H9 (cell line): ENCODE measurements around the gene PIP5K1C. TPM values are rescaled to one million over a fixed set of nuclear protein-coding genes. Genes with fewer than 3 reads are reported as not detected.
A peak's percentile ranks its signal among the peaks of the same experiment; 100 is the strongest.

Source experiments
- DNase-seq: peaks from one replicate; pipeline ENCODE4 v3.0.0-alpha.2; 2017
- H2AFZ ChIP-seq: one replicate; pipeline ENCODE4 v1.6.1; 2013; ENCODE audit warnings: mild to moderate bottlenecking, low read length, control low read depth, moderate library complexity
- H2AK5ac ChIP-seq: 2 replicates; pipeline ENCODE4 v1.6.1; 2013; ENCODE audit warnings: low read length, control low read depth, mixed read lengths; ENCODE audit not compliant: insufficient read length
- H2BK120ac ChIP-seq: one replicate; pipeline ENCODE4 v1.6.1; 2013; ENCODE audit warnings: low read depth, mild to moderate bottlenecking, low read length, control low read depth, inconsistent platforms; ENCODE audit not compliant: poor library complexity, severe bottlenecking
- H2BK12ac ChIP-seq: 2 replicates; pipeline ENCODE4 v1.6.1; 2013; ENCODE audit warnings: low read length, control low read depth, mixed read lengths, low read depth; ENCODE audit not compliant: insufficient read length
- H2BK15ac ChIP-seq: 2 replicates; pipeline ENCODE4 v1.6.1; 2013; ENCODE audit warnings: low read depth, low read length, control low read depth
- H2BK20ac ChIP-seq: one replicate; pipeline ENCODE4 v1.6.1; 2013; ENCODE audit warnings: low read depth, mild to moderate bottlenecking, low read length, control low read depth, inconsistent platforms; ENCODE audit not compliant: poor library complexity, severe bottlenecking
- H2BK5ac ChIP-seq: 2 replicates; pipeline ENCODE4 v1.6.1; 2013; ENCODE audit warnings: low read length, control low read depth, mixed read lengths; ENCODE audit not compliant: insufficient read length
- H3K14ac ChIP-seq: 2 replicates; pipeline ENCODE4 v1.6.1; 2013; ENCODE audit warnings: low read length, control low read depth; ENCODE audit not compliant: insufficient read depth
- H3K18ac ChIP-seq: 2 replicates; pipeline ENCODE4 v1.6.1; 2013; ENCODE audit warnings: low read depth, mild to moderate bottlenecking, mixed read lengths, low read length, control low read depth; ENCODE audit not compliant: insufficient read length
- H3K23ac ChIP-seq: 2 replicates; pipeline ENCODE4 v1.6.1; 2013; ENCODE audit warnings: low read length, control low read depth, mixed read lengths, low read depth; ENCODE audit not compliant: insufficient read length
- H3K23me2 ChIP-seq: 2 replicates; pipeline ENCODE4 v1.6.1; 2013; ENCODE audit warnings: low read depth, mild to moderate bottlenecking, mixed read lengths, low read length, control low read depth; ENCODE audit not compliant: insufficient read length, poor library complexity, severe bottlenecking
- H3K27ac ChIP-seq: 2 replicates; pipeline ENCODE4 v1.5.1; 2013; ENCODE audit warnings: low read length, control low read depth, mixed read lengths, low read depth; ENCODE audit not compliant: insufficient read length
- H3K27me3 ChIP-seq: 2 replicates; pipeline ENCODE4 v1.6.1; 2013; ENCODE audit warnings: low read length, control low read depth, inconsistent platforms; ENCODE audit not compliant: insufficient read depth
- H3K4ac ChIP-seq: 2 replicates; pipeline ENCODE4 v1.6.1; 2013; ENCODE audit warnings: low read depth, mild to moderate bottlenecking, control low read depth, inconsistent platforms, low read length, moderate library complexity
- H3K4me1 ChIP-seq: 2 replicates; pipeline ENCODE4 v1.6.1; 2013; ENCODE audit warnings: low read length, control low read depth, inconsistent platforms; ENCODE audit not compliant: insufficient read depth
- H3K4me2 ChIP-seq: 2 replicates; pipeline ENCODE4 v1.6.1; 2013; ENCODE audit warnings: low read length, control low read depth, mixed read lengths; ENCODE audit not compliant: insufficient read length, insufficient read depth
- H3K56ac ChIP-seq: 2 replicates; pipeline ENCODE4 v1.6.1; 2013; ENCODE audit warnings: low read depth, mild to moderate bottlenecking, mixed read lengths, low read length, control low read depth; ENCODE audit not compliant: insufficient read length
- H3K79me1 ChIP-seq: 2 replicates; pipeline ENCODE4 v1.6.1; 2013; ENCODE audit warnings: low read depth, mild to moderate bottlenecking, moderate library complexity, low read length, control low read depth, inconsistent platforms; ENCODE audit not compliant: insufficient read depth, poor library complexity, severe bottlenecking
- H3K79me2 ChIP-seq: 2 replicates; pipeline ENCODE4 v1.6.1; 2013; ENCODE audit warnings: low read length, control low read depth, inconsistent platforms; ENCODE audit not compliant: insufficient read depth
- H3K9ac ChIP-seq: 2 replicates; pipeline ENCODE4 v1.6.1; 2013; ENCODE audit warnings: low read length, control low read depth, mixed read lengths; ENCODE audit not compliant: insufficient read length; ENCODE audit errors: extremely low read depth
- H3K9me3 ChIP-seq: one replicate; pipeline ENCODE4 v1.6.1; 2013; ENCODE audit warnings: low read depth, low read length, inconsistent platforms; ENCODE audit not compliant: control insufficient read depth
- H3T11ph ChIP-seq: one replicate; pipeline ENCODE4 v1.6.1; 2013; ENCODE audit warnings: mild to moderate bottlenecking, low read length, control low read depth, inconsistent platforms
- H4K20me1 ChIP-seq: one replicate; pipeline ENCODE4 v1.6.1; 2013; ENCODE audit not compliant: control insufficient read depth, insufficient read length, insufficient read depth
- H4K5ac ChIP-seq: 2 replicates; pipeline ENCODE4 v1.6.1; 2013; ENCODE audit warnings: low read depth, mild to moderate bottlenecking, mixed read lengths, low read length, control low read depth; ENCODE audit not compliant: insufficient read length
- H4K8ac ChIP-seq: replicated peaks from 2 replicates; pipeline ENCODE4 v1.6.1; 2013; ENCODE audit warnings: low read length, control low read depth, mixed read lengths, low read depth; ENCODE audit not compliant: insufficient read length
- H4K91ac ChIP-seq: 2 replicates; pipeline ENCODE4 v1.6.1; 2013; ENCODE audit warnings: low read depth, mild to moderate bottlenecking, moderate library complexity, mixed read lengths, low read length, control low read depth; ENCODE audit not compliant: insufficient read length
- H3K27ac Mint-ChIP-seq, 3 experiments: 2 replicates in 2 of 3; 3 replicates in 1 of 3; pipeline ENCODE4 v1.8.0; 2020 to 2021; ENCODE audit warnings: mixed read lengths in 3 of 3, mild to moderate bottlenecking in 1 of 3, moderate library complexity in 1 of 3
- H3K27me3 Mint-ChIP-seq: 2 replicates; pipeline ENCODE4 v1.8.0; 2021; ENCODE audit warnings: low read depth, mild to moderate bottlenecking, moderate library complexity, mixed read lengths
- H3K36me3 Mint-ChIP-seq, 3 experiments: 2 replicates in 2 of 3; 3 replicates in 1 of 3; pipeline ENCODE4 v1.8.0; 2020 to 2021; ENCODE audit warnings: low read depth in 3 of 3, mixed read lengths in 3 of 3; ENCODE audit not compliant: insufficient read depth in 1 of 3
- H3K4me1 Mint-ChIP-seq, 2 experiments: 2 replicates each; pipeline ENCODE4 v1.8.0; 2020; ENCODE audit warnings: mixed read lengths in 2 of 2
- H3K4me3 Mint-ChIP-seq, 2 experiments: 2 replicates in 1 of 2; 3 replicates in 1 of 2; pipeline ENCODE4 v1.8.0; 2020 to 2021; ENCODE audit warnings: mild to moderate bottlenecking in 2 of 2, mixed read lengths in 2 of 2, moderate library complexity in 1 of 2
- H3K9me3 Mint-ChIP-seq, 2 experiments: 2 replicates in 1 of 2; 3 replicates in 1 of 2; pipeline ENCODE4 v1.8.0; 2020; ENCODE audit warnings: mild to moderate bottlenecking in 2 of 2, mixed read lengths in 2 of 2, moderate library complexity in 1 of 2
- WGBS: extraction: QIAGEN DNeasy Blood & Tissue Kit; methylation state at CpG from one replicate; pipeline ENCODE4 v1.1.7; 2013; ENCODE audit warnings: missing lambda C conversion rate, low lambda C conversion rate, mixed read lengths; ENCODE audit not compliant: insufficient read length; ENCODE audit errors: extremely low coverage; 5-methylcytosine and 5-hydroxymethylcytosine counted together
- total RNA-seq: library from RNA; stranded (reverse); gene quantifications from 2 replicates; pipeline ENCODE4 v1.2.1, GENCODE V29; 2021
- TF ChIP-seq, protein P1 (sequence below): fragments of 200-600 bp; sonication (generic); conservative IDR thresholded peaks from 3 replicates; pipeline ENCODE4 v1.8.0; 2021; ENCODE audit warnings: antibody characterized with exemption, mild to moderate bottlenecking

PIP5K1C gene
- total RNA-seq, 1 experiment from 2014 or later, result 41.7 TPM

DNA sequence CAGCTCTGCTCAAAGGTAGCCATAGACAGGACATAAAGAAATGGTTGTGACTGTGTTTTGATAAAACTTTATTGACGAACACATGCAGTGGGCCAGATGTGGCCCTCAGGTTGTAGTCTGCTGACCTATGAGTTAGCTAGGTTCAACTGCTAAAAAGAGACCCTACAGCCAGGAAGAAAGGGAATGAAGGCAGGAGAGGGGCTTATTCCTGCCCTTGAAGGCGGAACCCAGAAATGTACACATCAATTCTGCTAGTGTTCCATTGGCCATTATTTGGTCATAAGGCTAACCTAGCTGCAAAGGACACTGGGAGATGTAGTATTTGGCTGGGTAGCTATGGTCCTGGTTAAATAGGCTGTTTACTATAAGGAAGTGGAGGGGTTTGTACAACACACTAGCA, 43.2 kb upstream of the PIP5K1C start:
- Histone ChIP-seq H2BK12ac (no peak overlapping the region), H3K79me2 (no peaks in the 10 kb centered on the region), H3K18ac (no peak overlapping the region), H3K14ac (no peak overlapping the region), H3K79me1 (no peaks in the 10 kb centered on the region), H4K91ac (no peak overlapping the region), H3K27me3 (no peaks in the 10 kb centered on the region), H3K9me3 (no peaks in the 10 kb centered on the region), H3K4ac (no peak overlapping the region), H3K4me2 (no peak overlapping the region), H3T11ph (no peak overlapping the region), H4K5ac (no peak overlapping the region), H3K23me2 (no peaks in the 10 kb centered on the region), H2BK120ac (no peak overlapping the region), H2BK15ac (no peak overlapping the region), H4K8ac (no peak overlapping the region), H2AK5ac (no peak overlapping the region), H3K27ac (no peak overlapping the region), H3K56ac (no peak overlapping the region), H2AFZ (no peak overlapping the region), H3K23ac (no peak overlapping the region), H2BK5ac (no peak overlapping the region), H2BK20ac (no peak overlapping the region), H3K4me1 (no peaks in the 10 kb centered on the region), H4K20me1 (no peaks in the 10 kb centered on the region), H3K9ac (no peak overlapping the region)
- Mint-ChIP-seq H3K36me3 (peaks cover 0 to 1% (median 0%) of the 10 kb centered on the region in 3 experiments; a peak in 2 of 7 replicates), H3K27ac (peak overlapping the region in 1 of 3 experiments; percentile 13; a peak in 1 of 7 replicates), H3K4me1 (no peaks in the 10 kb centered on the region), H3K27me3 (no peaks in the 10 kb centered on the region), H3K4me3 (no peak overlapping the region), H3K9me3 (no peaks in the 10 kb centered on the region)
- DNase-seq, result no peak
- no CpG with 5 or more reads among the region's 2 CpGs for WGBS
- TF ChIP-seq, protein P1, sequence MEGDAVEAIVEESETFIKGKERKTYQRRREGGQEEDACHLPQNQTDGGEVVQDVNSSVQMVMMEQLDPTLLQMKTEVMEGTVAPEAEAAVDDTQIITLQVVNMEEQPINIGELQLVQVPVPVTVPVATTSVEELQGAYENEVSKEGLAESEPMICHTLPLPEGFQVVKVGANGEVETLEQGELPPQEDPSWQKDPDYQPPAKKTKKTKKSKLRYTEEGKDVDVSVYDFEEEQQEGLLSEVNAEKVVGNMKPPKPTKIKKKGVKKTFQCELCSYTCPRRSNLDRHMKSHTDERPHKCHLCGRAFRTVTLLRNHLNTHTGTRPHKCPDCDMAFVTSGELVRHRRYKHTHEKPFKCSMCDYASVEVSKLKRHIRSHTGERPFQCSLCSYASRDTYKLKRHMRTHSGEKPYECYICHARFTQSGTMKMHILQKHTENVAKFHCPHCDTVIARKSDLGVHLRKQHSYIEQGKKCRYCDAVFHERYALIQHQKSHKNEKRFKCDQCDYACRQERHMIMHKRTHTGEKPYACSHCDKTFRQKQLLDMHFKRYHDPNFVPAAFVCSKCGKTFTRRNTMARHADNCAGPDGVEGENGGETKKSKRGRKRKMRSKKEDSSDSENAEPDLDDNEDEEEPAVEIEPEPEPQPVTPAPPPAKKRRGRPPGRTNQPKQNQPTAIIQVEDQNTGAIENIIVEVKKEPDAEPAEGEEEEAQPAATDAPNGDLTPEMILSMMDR, result no peak
